ENCODE data around the gene HIP1R. TPM values are rescaled to one million over a fixed set of nuclear protein-coding genes. Genes with fewer than 3 reads are reported as not detected.

The HIP1R gene
- total RNA-seq, 1 donor from 2014 or later: 31.3 TPM

- Mint-ChIP-seq H3K27me3 (ENCODE audit: unreplicated experiment) (no peaks in the 10 kb centered on the region), H3K4me1 (ENCODE audit: unreplicated experiment) (peaks cover 39% of the 10 kb centered on the region), H3K4me3 (ENCODE audit: unreplicated experiment) (no peak overlapping the region), H3K27ac (ENCODE audit: unreplicated experiment) (no peak overlapping the region), H3K36me3 (ENCODE audit: unreplicated experiment) (peaks cover 31% of the 10 kb centered on the region), H3K9me3 (ENCODE audit: unreplicated experiment) (no peaks in the 10 kb centered on the region)
- no peak for TF ChIP-seq CTCF (IDR thresholded peaks at IDR 0.05)
- no peak for DNase-seq (ENCODE audit: extremely low spot score, unreplicated experiment)
Observed at GRCh38 chr12:122869207-122869973, 34.1 kb downstream of the HIP1R start.

GRCh38 chr12:122870163-122870842 lies 35.0 kb downstream of the HIP1R start:
- H3K27ac Mint-ChIP-seq (ENCODE audit: unreplicated experiment): peak overlapping the region; percentile 93

GRCh38 chr12:122870867-122871664 lies 35.8 kb downstream of the HIP1R start:
- TF ChIP-seq CTCF (IDR thresholded peaks at IDR 0.05): no peak
- H3K27ac Mint-ChIP-seq (ENCODE audit: unreplicated experiment): peak overlapping the region; percentile 93
- DNase-seq (ENCODE audit: extremely low spot score, unreplicated experiment): no peak
- H3K9me3 Mint-ChIP-seq (ENCODE audit: unreplicated experiment): no peaks in the 10 kb centered on the region
- peak overlapping the region; percentile 66 for H3K4me3 Mint-ChIP-seq (ENCODE audit: unreplicated experiment)
- H3K36me3 Mint-ChIP-seq (ENCODE audit: unreplicated experiment): peaks cover 22% of the 10 kb centered on the region
- H3K4me1 Mint-ChIP-seq (ENCODE audit: unreplicated experiment): peaks cover 50% of the 10 kb centered on the region
- H3K27me3 Mint-ChIP-seq (ENCODE audit: unreplicated experiment): no peaks in the 10 kb centered on the region

More at GRCh38 chr12:122870163-122870842, 35.0 kb downstream of the HIP1R start:
- H3K9me3 Mint-ChIP-seq (ENCODE audit: unreplicated experiment): no peaks in the 10 kb centered on the region
- H3K4me1 Mint-ChIP-seq (ENCODE audit: unreplicated experiment): peaks cover 43% of the 10 kb centered on the region
- H3K36me3 Mint-ChIP-seq (ENCODE audit: unreplicated experiment): peaks cover 23% of the 10 kb centered on the region
- H3K27me3 Mint-ChIP-seq (ENCODE audit: unreplicated experiment): no peaks in the 10 kb centered on the region
- peak overlapping the region; percentile 66 for H3K4me3 Mint-ChIP-seq (ENCODE audit: unreplicated experiment)
- no peak for DNase-seq (ENCODE audit: extremely low spot score, unreplicated experiment)
- TF ChIP-seq CTCF (IDR thresholded peaks at IDR 0.05): no peak

- TF ChIP-seq CTCF (IDR thresholded peaks at IDR 0.05): no peak
- H3K4me1 Mint-ChIP-seq (ENCODE audit: unreplicated experiment): peaks cover 59% of the 10 kb centered on the region
- peak overlapping the region; percentile 93 for H3K27ac Mint-ChIP-seq (ENCODE audit: unreplicated experiment)
- H3K27me3 Mint-ChIP-seq (ENCODE audit: unreplicated experiment): no peaks in the 10 kb centered on the region
- no peak for DNase-seq (ENCODE audit: extremely low spot score, unreplicated experiment)
- H3K36me3 Mint-ChIP-seq (ENCODE audit: unreplicated experiment): peaks cover 18% of the 10 kb centered on the region
- peak overlapping the region; percentile 66 for H3K4me3 Mint-ChIP-seq (ENCODE audit: unreplicated experiment)
- no peaks in the 10 kb centered on the region for H3K9me3 Mint-ChIP-seq (ENCODE audit: unreplicated experiment)
Observed at GRCh38 chr12:122871851-122872780, 36.9 kb downstream of the HIP1R start.
